B cell (primary cell): ENCODE measurements around the gene MYO16. TPM values are rescaled to one million over a fixed set of nuclear protein-coding genes. Genes with fewer than 3 reads are reported as not detected.

ENCODE experiments used
- ATAC-seq: fragments of 200-7000 bp; cut with Tn5 transposase; one replicate; pipeline ENCODE4 v1.10.0; 2021; ENCODE audit warnings: low read depth, mild to moderate bottlenecking, moderate number of reproducible peaks, moderate library complexity
- CTCF ChIA-PET: fragments of 350-600 bp; sonication (Branson Sonifier 250); formaldehyde crosslinking; loops from one replicate; lab custom pipeline; 2021; ENCODE audit warnings: antibody characterized with exemption, inconsistent platforms; lab: Charles Lee
- POLR2A ChIA-PET: fragments of 350-600 bp; sonication (Branson Sonifier 250); formaldehyde crosslinking; loops from one replicate; lab custom pipeline; 2021; ENCODE audit warnings: antibody characterized with exemption; lab: Charles Lee
- DNase-seq: peaks from one replicate; pipeline ENCODE4 v3.0.0; 2013
- H2AFZ ChIP-seq: 2 replicates; pipeline ENCODE4 v1.6.1; 2012; ENCODE audit warnings: mild to moderate bottlenecking, low read depth, low read length; ENCODE audit not compliant: insufficient read depth, poor library complexity, severe bottlenecking
- H3K27ac ChIP-seq, 2 donors: 1 replicate in 1 of 2; 2 replicates in 1 of 2; pipeline ENCODE4 v1.5.1; 2012 to 2013; ENCODE audit warnings: low read length in 2 of 2, mild to moderate bottlenecking in 2 of 2, moderate library complexity in 1 of 2
- H3K27me3 ChIP-seq, 4 experiments: fragments of 200-600 bp in 1 of 4; sonication (generic) in 1 of 4; replicated peaks in 1 of 4; 1 replicate in 2 of 4; 2 replicates in 2 of 4; pipeline versions ENCODE4 v1.6.1 to v1.7.0; 2013 to 2016; ENCODE audit warnings: low read length in 3 of 4, mild to moderate bottlenecking in 2 of 4, mixed read lengths in 1 of 4, moderate library complexity in 1 of 4; ENCODE audit not compliant: insufficient read depth in 4 of 4, control insufficient read depth in 3 of 4; ENCODE audit errors: control extremely low read depth in 1 of 4
- H3K36me3 ChIP-seq, 2 experiments: replicated peaks in 1 of 2; 1 replicate in 1 of 2; 2 replicates in 1 of 2; pipeline versions ENCODE4 v1.6.1 to v1.7.1; 2013; ENCODE audit warnings: low read length in 1 of 2; ENCODE audit not compliant: insufficient read depth in 2 of 2, control insufficient read depth in 1 of 2; ENCODE audit errors: control extremely low read depth in 1 of 2, extremely low read depth in 1 of 2
- H3K4me1 ChIP-seq, 2 donors: fragments of 200-600 bp in 1 of 2; sonication (generic) in 1 of 2; 1 replicate in 1 of 2; 2 replicates in 1 of 2; pipeline versions ENCODE4 v1.5.1 to v1.6.1; 2013 to 2017; ENCODE audit warnings: low read length in 2 of 2; ENCODE audit not compliant: control insufficient read depth in 2 of 2, insufficient read depth in 2 of 2
- H3K4me2 ChIP-seq: replicated peaks from 2 replicates; pipeline ENCODE3; 2012; ENCODE audit warnings: mild to moderate bottlenecking, low read depth, low read length; ENCODE audit not compliant: poor library complexity, severe bottlenecking
- H3K4me3 ChIP-seq, 5 experiments: fragments of 200-600 bp in 1 of 5; sonication (generic) in 1 of 5; 1 replicate in 3 of 5; 2 replicates in 2 of 5; pipeline versions ENCODE4 v1.5.1 to v1.7.0; 2011 to 2016; ENCODE audit warnings: low read length in 4 of 5, mild to moderate bottlenecking in 4 of 5, low read depth in 2 of 5, control low read depth in 1 of 5, moderate library complexity in 1 of 5; ENCODE audit not compliant: insufficient read depth in 1 of 5; ENCODE audit errors: control extremely low read depth in 1 of 5, extremely low read depth in 1 of 5
- H3K79me2 ChIP-seq: fragments of 200-600 bp; sonication (generic); one replicate; pipeline ENCODE4 v1.6.0; 2016; ENCODE audit warnings: low read length; ENCODE audit not compliant: control insufficient read depth, insufficient read depth
- H3K9ac ChIP-seq: fragments of 200-600 bp; sonication (generic); 2 replicates; pipeline ENCODE4 v1.6.1; 2017; ENCODE audit warnings: mild to moderate bottlenecking, low read length, moderate library complexity
- H3K9me3 ChIP-seq, 3 donors: one replicate each; pipeline versions ENCODE4 v1.6.1 to v1.7.1; 2013; ENCODE audit warnings: low read length in 2 of 3; ENCODE audit not compliant: control insufficient read depth in 2 of 3, insufficient read depth in 1 of 3; ENCODE audit errors: control extremely low read depth in 1 of 3
- H4K20me1 ChIP-seq: 2 replicates; pipeline ENCODE4 v1.6.0; 2012; ENCODE audit warnings: mild to moderate bottlenecking, low read length; ENCODE audit not compliant: insufficient read depth, control insufficient read depth, poor library complexity, severe bottlenecking
- H3K27ac Mint-ChIP-seq: one replicate; pipeline ENCODE4 v1.8.0; 2021; ENCODE audit warnings: mixed read lengths
- H3K27me3 Mint-ChIP-seq: one replicate; pipeline ENCODE4 v1.8.0; 2021; ENCODE audit warnings: mixed read lengths
- H3K4me1 Mint-ChIP-seq: one replicate; pipeline ENCODE4 v1.8.0; 2021; ENCODE audit warnings: mixed read lengths
- H3K4me3 Mint-ChIP-seq: one replicate; pipeline ENCODE4 v1.8.0; 2021; ENCODE audit warnings: mixed read lengths
- H3K9me3 Mint-ChIP-seq: one replicate; pipeline ENCODE4 v1.8.0; 2022; ENCODE audit warnings: mixed read lengths; ENCODE audit not compliant: insufficient read depth
- CTCF ChIP-seq: fragments of 200-600 bp; IDR thresholded peaks from one replicate; pipeline ENCODE4 v1.8.0; 2022; ENCODE audit warnings: antibody characterized with exemption, mild to moderate bottlenecking
- EZH2 ChIP-seq: IDR thresholded peaks from 2 replicates; pipeline ENCODE4 v1.6.1; 2012; ENCODE audit warnings: borderline replicate concordance, low read depth, mild to moderate bottlenecking, moderate library complexity, low read length; ENCODE audit not compliant: insufficient read depth, poor library complexity, severe bottlenecking
- WGBS: methylation state at CpG from one replicate; pipeline ENCODE4 v1.1.5; 2013; ENCODE audit warnings: missing lambda C conversion rate; ENCODE audit not compliant: insufficient coverage; 5-methylcytosine and 5-hydroxymethylcytosine counted together
- intact Hi-C: fragments of 100-400 bp; cut with micrococcal nuclease; formaldehyde crosslinking; loops from one replicate; pipeline ENCODE4 v1.10.0; 2022
- polyA plus RNA-seq: library from polyadenylated mRNA; depleted of rRNA; stranded (reverse); fragments of >200 nt; gene quantifications from 2 replicates; pipeline ENCODE4 v1.2.3, GENCODE V29; 2012
- total RNA-seq, 2 donors: library from RNA; stranded (reverse); fragments of 120-200 nt in 1 of 2; gene quantifications; 1 replicate in 1 of 2; 2 replicates in 1 of 2; pipeline versions ENCODE4 v1.2.3 to v1.2.4, GENCODE V29; 2013 to 2022

Gene MYO16
- total and polyA plus RNA-seq, 2 donors (not counting 1 experiment from before 2014, with no cell fraction given): not detected

DNA sequence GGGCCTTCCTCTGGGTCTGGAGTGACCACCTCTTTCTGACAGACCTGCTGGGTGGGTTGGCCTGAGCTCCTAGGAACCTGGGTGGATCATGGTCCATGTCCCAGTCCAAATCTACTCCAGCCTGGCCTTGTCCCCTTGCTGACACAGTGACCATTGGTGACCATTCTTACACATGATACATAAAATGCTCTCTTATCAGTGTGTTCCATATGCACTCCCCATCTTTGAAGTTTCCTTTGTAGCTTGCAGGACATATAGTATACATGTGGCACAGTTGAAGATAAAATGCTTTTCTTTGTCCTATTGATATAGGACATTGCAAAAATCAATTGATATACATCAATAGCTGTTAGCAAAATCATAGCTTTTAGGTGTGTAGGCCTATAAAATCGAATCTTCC, 291.8 kb downstream of the MYO16 start:
- Histone ChIP-seq H3K4me2 (no peak overlapping the region), H3K27ac (no peak overlapping the region), H3K4me1 (no peaks in the 10 kb centered on the region), H3K4me3 (no peak overlapping the region), H2AFZ (no peak overlapping the region), H4K20me1 (no peaks in the 10 kb centered on the region), H3K36me3 (no peaks in the 10 kb centered on the region), H3K9ac (no peak overlapping the region), H3K9me3 (no peaks in the 10 kb centered on the region), H3K79me2 (no peaks in the 10 kb centered on the region), H3K27me3 (no peaks in the 10 kb centered on the region)
- DNase-seq (no peak), ATAC-seq (no peak)
- TF ChIP-seq EZH2: no peak
- no peak for TF ChIP-seq CTCF
- ChIA-PET POLR2A (no interaction called here), CTCF (no interaction called here)
- WGBS: no CpG with 5 or more reads among the region's 1 CpG
- Mint-ChIP-seq H3K4me3 (no peak overlapping the region), H3K27ac (no peak overlapping the region), H3K27me3 (no peaks in the 10 kb centered on the region), H3K4me1 (peaks cover 1% of the 10 kb centered on the region), H3K9me3 (no peaks in the 10 kb centered on the region)
- intact Hi-C loops: no loop called here

DNA sequence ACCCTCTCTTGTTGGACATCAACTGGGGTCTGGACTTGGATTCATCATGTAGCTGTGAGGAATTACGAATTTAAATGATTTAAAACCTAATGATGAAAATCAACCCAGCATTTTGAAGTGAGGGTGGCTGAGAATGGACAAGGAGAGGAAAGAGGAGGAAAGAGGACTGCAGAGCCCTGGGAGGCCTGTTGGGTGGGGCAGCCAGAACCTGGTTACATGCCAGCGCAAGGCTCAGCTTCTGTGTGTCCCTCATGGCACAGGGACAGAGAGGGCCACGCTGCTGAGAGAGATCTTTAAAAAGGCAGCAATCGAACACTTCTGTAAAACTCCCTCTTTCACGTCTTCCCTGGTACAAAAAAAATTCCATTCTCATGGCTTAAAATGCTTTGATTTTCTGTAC, 292.7 kb downstream of the MYO16 start:
- no peak overlapping the region for H2AFZ ChIP-seq
- no peaks in the 10 kb centered on the region for H3K36me3 ChIP-seq
- TF ChIP-seq CTCF: no peak
- TF ChIP-seq EZH2: no peak
- no peak overlapping the region for H3K27ac Mint-ChIP-seq
- WGBS: 83% methylated on average over 3 of the region's 5 CpGs
- H3K9me3 ChIP-seq: no peaks in the 10 kb centered on the region
- H3K4me1 ChIP-seq: no peaks in the 10 kb centered on the region
- H3K9ac ChIP-seq: no peak overlapping the region
- intact Hi-C loops: no loop called here
- H3K4me3 Mint-ChIP-seq: no peak overlapping the region
- no peak overlapping the region for H3K27ac ChIP-seq
- H3K79me2 ChIP-seq: no peaks in the 10 kb centered on the region
- H3K4me2 ChIP-seq: no peak overlapping the region
- DNase-seq (no peak), ATAC-seq (no peak)
- POLR2A ChIA-PET: no interaction called here
- H3K4me1 Mint-ChIP-seq: no peaks in the 10 kb centered on the region
- no peak overlapping the region for H3K4me3 ChIP-seq
- H3K27me3 Mint-ChIP-seq: no peaks in the 10 kb centered on the region
- no peaks in the 10 kb centered on the region for H3K27me3 ChIP-seq
- CTCF ChIA-PET: no interaction called here
- no peaks in the 10 kb centered on the region for H3K9me3 Mint-ChIP-seq
- H4K20me1 ChIP-seq: no peaks in the 10 kb centered on the region
